H54 (cell line): ENCODE results near the gene SPTBN5.

Experiments used
- DNase-seq: peaks from one replicate; pipeline ENCODE4 v3.0.0; 2011; ENCODE audit warnings: low spot score, mixed read lengths; ENCODE audit not compliant: insufficient read length
- FAIRE-seq: peaks from 3 replicates; lab custom pipeline; 2011; peaks lifted over from hg19 to GRCh38; lab: Jason Lieb, UNC
- POLR2A ChIP-seq: IDR thresholded peaks from 2 replicates; pipeline ENCODE4 v1.6.1; 2011; ENCODE audit warnings: low read depth, mild to moderate bottlenecking, low read length

SPTBN5 gene

GRCh38 chr15:41866872-41867579 is 26.8 kb downstream of the SPTBN5 start:
- FAIRE-seq = no peak
- TF ChIP-seq POLR2A = no peak

GRCh38 chr15:41866263-41866703 is 27.6 kb downstream of the SPTBN5 start:
- no peak for FAIRE-seq
- TF ChIP-seq POLR2A = no peak
- DNase-seq = no peak

More at GRCh38 chr15:41866872-41867579, 26.8 kb downstream of the SPTBN5 start:
- no peak for DNase-seq

- no peak for TF ChIP-seq POLR2A
- no peak for FAIRE-seq
- no peak for DNase-seq
Observed at GRCh38 chr15:41865490-41866055, 28.3 kb downstream of the SPTBN5 start.

GRCh38 chr15:41862515-41863116 is 31.2 kb downstream of the SPTBN5 start:
- FAIRE-seq (no peak), DNase-seq (no peak)
- no peak for TF ChIP-seq POLR2A

- FAIRE-seq = no peak
- TF ChIP-seq POLR2A = no peak
- DNase-seq = no peak
Observed at GRCh38 chr15:41861736-41862356, 32.0 kb downstream of the SPTBN5 start.

GRCh38 chr15:41860049-41860828 is 33.6 kb downstream of the SPTBN5 start:
- TF ChIP-seq POLR2A = no peak
- DNase-seq (no peak), FAIRE-seq (no peak)

- FAIRE-seq (no peak), DNase-seq (no peak)
- TF ChIP-seq POLR2A = no peak
Observed at GRCh38 chr15:41858756-41859155, 35.1 kb downstream of the SPTBN5 start.

- TF ChIP-seq POLR2A = no peak
- FAIRE-seq (no peak), DNase-seq (no peak)
Observed at GRCh38 chr15:41857316-41857715, 36.5 kb downstream of the SPTBN5 start.

GRCh38 chr15:41856716-41857115 is 37.1 kb downstream of the SPTBN5 start:
- no peak for TF ChIP-seq POLR2A
- DNase-seq = no peak

GRCh38 chr15:41856262-41856661 is 37.6 kb downstream of the SPTBN5 start:
- DNase-seq (no peak), FAIRE-seq (no peak)
- no peak for TF ChIP-seq POLR2A

More at GRCh38 chr15:41856716-41857115, 37.1 kb downstream of the SPTBN5 start:
- FAIRE-seq = no peak

GRCh38 chr15:41855261-41855961 is 38.4 kb downstream of the SPTBN5 start:
- TF ChIP-seq POLR2A = no peak
- FAIRE-seq (no peak), DNase-seq (no peak)

- DNase-seq = no peak
- no peak for FAIRE-seq
- TF ChIP-seq POLR2A = no peak
Observed at GRCh38 chr15:41854443-41854842, 39.4 kb downstream of the SPTBN5 start.

GRCh38 chr15:41853831-41854230 is 40.0 kb downstream of the SPTBN5 start:
- no peak for TF ChIP-seq POLR2A
- no peak for FAIRE-seq
- no peak for DNase-seq
